ENCODE measurements around the gene IFNA17. TPM values are rescaled to one million over a fixed set of nuclear protein-coding genes. Genes with fewer than 3 reads are reported as not detected.
"Not testable (repeated sequence)": the region's sequence is repeated elsewhere in the genome, so short reads cannot be mapped to it uniquely, and the experiment has no call there.

IFNA17 gene
- total RNA-seq, 1 donor from 2014 or later: not detected

DNA sequence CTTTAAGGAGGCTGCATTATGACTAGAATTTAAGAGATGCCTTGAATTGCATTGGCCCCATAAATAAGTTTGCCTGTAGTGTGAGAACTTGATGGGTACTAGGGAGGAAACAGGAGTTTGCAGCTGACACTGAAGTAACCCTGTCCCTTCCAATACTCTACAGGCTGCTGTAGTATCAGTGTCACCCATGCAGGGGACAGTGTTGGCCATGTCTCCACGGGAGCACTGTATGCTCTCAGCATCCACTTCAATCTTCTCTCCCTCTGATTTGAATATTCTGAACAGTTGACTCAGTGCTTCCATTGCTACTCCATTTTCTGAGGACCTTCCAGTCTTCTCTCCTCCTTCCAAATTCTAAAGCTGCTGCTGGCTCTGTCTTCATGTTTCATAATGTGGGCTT, 23.2 kb upstream of the IFNA17 start:
- ChIA-PET POLR2A (no interaction called here), CTCF (interaction anchor here (1.2 to 2.4 kb wide), 2 partner anchors 68 to 145 kb away, joined by 5 to 9 read pairs; no protein-coding TSS in a partner anchor)
- Mint-ChIP-seq H3K9me3 (no peaks in the 10 kb centered on the region), H3K27ac (no peak overlapping the region), H3K4me3 (no peak overlapping the region), H3K36me3 (ENCODE audit: low read depth) (no peaks in the 10 kb centered on the region), H3K27me3 (peaks cover 19% of the 10 kb centered on the region), H3K4me1 (peaks cover 4% of the 10 kb centered on the region)
- intact Hi-C loops (cut with micrococcal nuclease): loop anchor here (5.0 kb wide), 1 partner anchor 146 kb away; no protein-coding TSS in a partner anchor
- DNase-seq: no peak
- TF ChIP-seq, protein P1, sequence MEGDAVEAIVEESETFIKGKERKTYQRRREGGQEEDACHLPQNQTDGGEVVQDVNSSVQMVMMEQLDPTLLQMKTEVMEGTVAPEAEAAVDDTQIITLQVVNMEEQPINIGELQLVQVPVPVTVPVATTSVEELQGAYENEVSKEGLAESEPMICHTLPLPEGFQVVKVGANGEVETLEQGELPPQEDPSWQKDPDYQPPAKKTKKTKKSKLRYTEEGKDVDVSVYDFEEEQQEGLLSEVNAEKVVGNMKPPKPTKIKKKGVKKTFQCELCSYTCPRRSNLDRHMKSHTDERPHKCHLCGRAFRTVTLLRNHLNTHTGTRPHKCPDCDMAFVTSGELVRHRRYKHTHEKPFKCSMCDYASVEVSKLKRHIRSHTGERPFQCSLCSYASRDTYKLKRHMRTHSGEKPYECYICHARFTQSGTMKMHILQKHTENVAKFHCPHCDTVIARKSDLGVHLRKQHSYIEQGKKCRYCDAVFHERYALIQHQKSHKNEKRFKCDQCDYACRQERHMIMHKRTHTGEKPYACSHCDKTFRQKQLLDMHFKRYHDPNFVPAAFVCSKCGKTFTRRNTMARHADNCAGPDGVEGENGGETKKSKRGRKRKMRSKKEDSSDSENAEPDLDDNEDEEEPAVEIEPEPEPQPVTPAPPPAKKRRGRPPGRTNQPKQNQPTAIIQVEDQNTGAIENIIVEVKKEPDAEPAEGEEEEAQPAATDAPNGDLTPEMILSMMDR (IDR thresholded peaks at IDR 0.05): no peak
- no peak for ATAC-seq (ENCODE audit: low read depth)

DNA sequence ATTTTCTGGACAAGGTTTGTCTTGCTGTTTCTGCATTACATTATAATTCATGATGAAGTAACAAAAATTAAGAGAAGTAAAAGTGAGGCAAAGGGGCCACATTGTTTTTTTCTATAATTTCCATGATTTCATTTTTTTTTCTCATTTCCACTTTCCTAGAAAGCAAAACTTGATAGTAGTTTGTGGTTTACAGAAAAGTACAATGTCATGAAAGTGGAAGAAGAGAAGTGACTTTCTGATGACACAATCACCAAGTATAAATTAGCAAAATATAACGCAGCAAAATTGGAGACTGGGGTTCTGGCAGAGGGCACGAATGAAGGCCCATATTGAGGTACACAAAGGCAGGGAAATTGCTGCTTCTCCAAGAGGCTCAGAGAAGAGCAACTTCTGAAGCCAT, 16.8 kb upstream of the IFNA17 start:
- Mint-ChIP-seq H3K27me3 (peaks cover 6% of the 10 kb centered on the region), H3K4me1 (no peaks in the 10 kb centered on the region), H3K36me3 (ENCODE audit: low read depth) (no peaks in the 10 kb centered on the region), H3K9me3 (no peaks in the 10 kb centered on the region), H3K4me3 (no peak overlapping the region), H3K27ac (no peak overlapping the region)
- DNase-seq (no peak), ATAC-seq (ENCODE audit: low read depth) (no peak)
- TF ChIP-seq, protein P1 (IDR thresholded peaks at IDR 0.05): no peak
- intact Hi-C loops (cut with micrococcal nuclease): no loop called here
- POLR2A ChIA-PET: no interaction called here
- CTCF ChIA-PET: no interaction called here

DNA sequence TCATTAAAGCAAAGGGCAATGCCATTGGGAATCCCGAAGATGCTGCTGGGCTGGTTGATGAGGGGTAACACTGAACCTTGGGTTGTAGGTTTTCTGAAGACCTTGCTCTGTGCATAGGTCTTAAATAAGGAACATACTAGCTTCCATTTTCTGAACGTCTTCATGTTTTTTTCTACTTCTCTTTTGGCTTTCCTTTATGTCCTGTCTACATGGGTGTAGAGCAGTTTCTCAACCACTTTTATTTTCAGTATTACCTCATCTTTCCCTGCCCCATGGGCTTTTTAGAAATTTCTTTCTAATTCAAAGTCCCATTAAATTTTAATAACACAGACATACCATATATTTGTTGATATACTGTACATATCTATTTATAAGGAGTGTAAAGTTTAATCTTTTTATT, 11.9 kb upstream of the IFNA17 start, which contains the start of gene IFNA14:
Gene IFNA14, minus strand, starts transcription at position 95 of the 400 bp plus-strand sequence. Its CDS starts 70 bp downstream, at position 25.
- H3K36me3 Mint-ChIP-seq (ENCODE audit: low read depth): no peaks in the 10 kb centered on the region
- ChIA-PET POLR2A (no interaction called here), CTCF (no interaction called here)
- no peak for ATAC-seq (ENCODE audit: low read depth)
- H3K27ac Mint-ChIP-seq: no peak within 1 kb of the TSS
- H3K4me1 Mint-ChIP-seq: peaks cover 6% of the 10 kb centered on the region
- no peaks in the 10 kb centered on the region for H3K9me3 Mint-ChIP-seq
- no peak within 1 kb of the TSS for H3K4me3 Mint-ChIP-seq
- intact Hi-C loops (cut with micrococcal nuclease): loop anchor here (10.0 kb wide), 1 partner anchor 465 kb away; no protein-coding TSS in a partner anchor
- TF ChIP-seq, protein P1 (IDR thresholded peaks at IDR 0.05): no peak
- peaks cover 6% of the 10 kb centered on the region for H3K27me3 Mint-ChIP-seq
- no peak for DNase-seq

- H3K36me3 Mint-ChIP-seq (ENCODE audit: low read depth); ATAC-seq (ENCODE audit: low read depth); H3K27me3 Mint-ChIP-seq; H3K4me1 Mint-ChIP-seq; H3K4me3 Mint-ChIP-seq; DNase-seq; H3K27ac Mint-ChIP-seq; H3K9me3 Mint-ChIP-seq: not testable (repeated sequence)
- ChIA-PET POLR2A (interaction anchor here (1.1 kb wide), 1 partner anchor 41 kb away, joined by 3 read pairs; no protein-coding TSS in a partner anchor), CTCF (interaction anchor here (0.9 to 1.8 kb wide), 11 partner anchors 13 to 555 kb away, joined by 3 to 7 read pairs (median 4); no protein-coding TSS in a partner anchor)
- intact Hi-C loops (cut with micrococcal nuclease): loop anchor here (10.0 kb wide), 1 partner anchor 468 kb away; no protein-coding TSS in a partner anchor
These were observed 8.3 kb upstream of the IFNA17 start for GRCh38 chr9:21236360-21236714.

- POLR2A ChIA-PET: interaction anchor here (1.1 kb wide), 1 partner anchor 40 kb away, joined by 3 read pairs; no protein-coding TSS in a partner anchor
- ATAC-seq (ENCODE audit: low read depth): peak; percentile 73
- not testable (repeated sequence) for H3K27me3 Mint-ChIP-seq; H3K4me1 Mint-ChIP-seq; H3K9me3 Mint-ChIP-seq; H3K36me3 Mint-ChIP-seq (ENCODE audit: low read depth); H3K27ac Mint-ChIP-seq; DNase-seq; H3K4me3 Mint-ChIP-seq
- intact Hi-C loops (cut with micrococcal nuclease): loop anchor here (1.0 to 10.0 kb wide), 3 partner anchors 220 to 554 kb away; no protein-coding TSS in a partner anchor
- CTCF ChIA-PET: interaction anchor here (0.9 to 1.8 kb wide), 12 partner anchors 14 to 555 kb away, joined by 3 to 7 read pairs (median 4); no protein-coding TSS in a partner anchor
These were observed 7.7 kb upstream of the IFNA17 start for GRCh38 chr9:21235468-21236359.

GRCh38 chr9:21234153-21234687, 6.2 kb upstream of the IFNA17 start:
- Mint-ChIP-seq H3K4me3 (no peak overlapping the region), H3K9me3 (no peaks in the 10 kb centered on the region), H3K36me3 (ENCODE audit: low read depth) (no peaks in the 10 kb centered on the region), H3K4me1 (peaks cover 6% of the 10 kb centered on the region), H3K27me3 (peaks cover 6% of the 10 kb centered on the region), H3K27ac (no peak overlapping the region)
- no peak for DNase-seq
- TF ChIP-seq, protein P1 (IDR thresholded peaks at IDR 0.05): no peak
- POLR2A ChIA-PET: no interaction called here
- intact Hi-C loops (cut with micrococcal nuclease): loop anchor here (10.0 kb wide), 1 partner anchor 471 kb away; no protein-coding TSS in a partner anchor
- CTCF ChIA-PET: no interaction called here
- no peak for ATAC-seq (ENCODE audit: low read depth)

Data from activated B cell treated with CpG ODN at 0.5 μM for 24 hours (primary cell).